Activated T-cell treated with anti-CD3 and anti-CD28 coated beads for 24 hours (primary cell): ENCODE data around the gene TLK1.
A peak's percentile ranks its signal among the peaks of the same experiment; 100 is the strongest.

Experiments used
- DNase-seq: peaks from one replicate; pipeline ENCODE4 v3.0.0-alpha.2; 2020; ENCODE audit warnings: low read depth

TLK1 gene

DNA sequence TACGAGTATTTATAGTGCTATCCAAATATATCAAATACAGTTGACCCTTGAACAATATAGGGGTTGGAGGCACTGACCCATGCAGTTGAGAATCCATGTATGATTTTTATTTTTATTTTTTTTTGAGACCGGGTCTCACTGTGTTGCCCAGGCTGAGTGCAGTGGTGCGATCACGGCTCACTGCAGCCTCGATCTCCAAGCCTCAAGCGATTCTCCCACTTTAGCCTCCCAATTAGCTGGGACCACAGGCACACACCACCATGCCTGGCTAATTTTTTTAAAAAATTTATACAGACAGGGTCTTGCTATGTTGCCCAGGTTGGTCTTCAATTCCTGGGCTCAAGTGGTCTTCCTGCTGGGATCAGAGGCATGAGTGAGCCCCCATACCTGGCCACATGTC lies 161.0 kb downstream of the TLK1 start:
- no peak for DNase-seq

DNA sequence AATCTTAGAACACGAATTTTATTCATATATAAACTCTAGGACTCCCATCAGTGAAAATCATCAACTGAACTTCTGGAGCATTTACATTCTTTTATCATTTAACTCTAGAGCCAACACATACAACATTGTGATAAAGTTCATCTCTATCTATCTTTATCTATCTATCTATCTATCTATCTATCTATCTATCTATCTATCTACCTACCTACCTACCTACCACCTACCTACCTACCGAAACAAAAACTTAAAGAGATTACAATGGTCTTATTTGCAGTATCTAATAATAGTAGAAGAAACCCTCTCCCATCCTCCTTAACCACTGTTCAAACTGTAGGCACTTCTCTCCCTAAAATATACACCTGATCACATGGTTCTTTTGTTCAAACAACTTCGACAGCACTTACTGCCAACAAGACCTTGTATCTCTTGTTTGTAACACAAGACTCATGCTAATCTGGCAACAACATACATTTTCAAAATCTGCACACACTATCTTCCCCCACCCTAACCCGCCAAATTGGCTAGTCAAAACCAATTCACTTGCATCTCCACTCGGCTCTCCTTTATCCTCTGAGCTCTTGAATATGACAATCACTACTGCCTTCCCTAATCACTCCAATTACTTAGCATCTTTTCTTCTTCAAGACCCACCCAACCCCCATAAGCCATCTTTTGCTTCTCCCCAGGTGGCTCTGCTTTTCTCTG lies 162.6 kb downstream of the TLK1 start:
- DNase-seq = no peak

DNA sequence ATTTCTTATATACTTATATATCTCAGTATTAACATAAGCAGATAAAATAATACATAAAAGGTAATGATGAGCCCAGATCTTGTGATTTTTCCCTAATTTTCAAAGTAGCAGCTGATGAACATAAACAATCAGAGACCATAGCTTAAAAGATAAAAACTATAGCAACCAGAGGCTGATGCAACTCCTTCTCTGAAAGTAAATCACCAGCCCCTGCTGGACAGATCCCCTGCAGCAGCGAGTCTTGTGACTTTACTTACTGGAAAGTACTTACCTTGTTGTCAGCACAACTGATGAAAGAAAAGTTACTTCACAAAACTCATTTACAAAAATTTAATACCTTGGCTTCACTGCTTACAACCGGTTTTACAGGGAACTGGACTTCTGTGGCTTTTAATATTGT lies 164.4 kb downstream of the TLK1 start:
- no peak for DNase-seq

DNA sequence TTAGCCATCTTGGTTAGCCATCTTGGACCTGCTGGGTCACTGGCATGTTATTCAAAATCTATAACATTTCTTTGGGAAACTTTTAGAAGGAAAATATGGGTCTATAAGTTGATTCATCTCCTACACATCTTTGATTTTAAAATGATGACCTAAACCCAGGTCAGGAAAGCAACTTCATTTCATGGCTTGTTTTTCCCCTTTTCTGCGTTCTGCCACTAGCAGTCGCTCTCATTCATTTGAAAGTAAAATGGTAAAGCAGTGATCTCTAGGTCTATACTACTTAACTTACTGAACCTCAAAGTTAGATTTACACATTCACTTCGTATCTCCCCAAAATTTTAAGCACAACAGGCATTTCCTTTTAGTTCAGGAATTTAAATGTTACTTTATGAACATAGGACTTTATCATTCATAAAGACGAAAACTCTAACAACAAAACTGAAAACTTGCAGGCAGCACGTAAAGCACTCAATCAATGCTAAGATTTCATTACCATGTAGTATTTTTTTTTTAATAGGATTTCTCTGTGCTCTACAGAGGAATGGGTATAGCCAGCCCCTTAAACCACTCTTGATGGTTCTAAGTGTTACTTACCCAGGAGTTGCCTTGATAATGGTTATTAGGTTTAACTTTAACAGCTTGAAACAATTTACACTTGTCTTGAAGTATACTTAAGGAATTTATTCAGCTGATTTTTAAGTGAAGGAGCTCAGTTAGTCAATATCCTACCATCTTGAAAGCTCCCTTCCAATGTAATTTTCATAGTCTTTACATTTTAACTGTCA lies 169.1 kb downstream of the TLK1 start:
- no peak for DNase-seq

DNA sequence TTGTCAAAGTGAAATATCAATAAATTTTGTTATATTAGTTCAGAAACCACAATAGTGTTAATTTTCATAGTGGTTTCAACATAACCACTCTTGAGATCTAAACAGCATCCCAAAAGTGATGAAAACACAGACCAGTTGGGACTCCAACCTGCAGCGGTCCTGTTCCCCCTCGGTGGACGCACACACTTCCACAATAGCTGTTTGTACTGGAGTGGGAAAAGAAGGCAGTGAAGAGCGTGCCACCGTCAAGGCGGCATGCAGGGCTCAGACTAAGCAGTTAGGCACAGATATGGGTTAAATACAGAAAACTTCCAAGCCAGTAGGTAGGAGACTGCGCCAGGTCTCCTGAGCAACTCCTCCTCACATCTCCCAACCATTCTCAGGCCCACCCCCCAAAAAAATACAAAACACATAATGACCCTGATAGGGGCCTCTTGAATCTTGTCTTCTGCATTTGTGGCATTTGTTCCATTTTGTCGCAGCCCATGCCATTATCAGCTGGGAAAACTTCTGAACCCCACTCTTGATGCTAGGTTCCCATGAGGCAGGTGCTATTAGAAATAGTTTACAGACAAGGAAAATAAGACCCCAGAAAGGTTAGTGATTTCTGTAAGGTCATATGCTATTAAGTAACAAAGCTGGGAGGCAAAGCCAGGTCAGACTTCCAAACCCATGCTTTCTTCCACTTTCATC lies 174.0 kb downstream of the TLK1 start:
- no peak for DNase-seq

DNA sequence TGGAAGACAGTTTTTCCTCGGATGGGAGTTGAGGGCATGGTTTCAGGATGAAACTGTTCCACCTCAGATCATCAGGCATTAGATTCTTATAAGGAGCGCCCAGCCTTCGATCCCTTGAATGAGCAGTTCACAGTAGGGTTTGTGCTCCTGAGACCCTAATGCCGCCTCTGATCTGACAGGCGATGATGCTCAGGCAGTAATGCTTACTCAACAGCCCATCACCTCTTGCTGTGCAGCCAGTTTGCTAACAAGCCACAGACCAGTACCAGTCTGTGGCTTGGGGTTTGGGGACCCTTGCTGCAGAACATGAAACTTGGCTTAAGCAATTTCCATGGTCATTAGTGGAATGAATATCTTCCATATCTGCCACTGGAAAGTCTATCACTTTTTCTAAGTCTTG lies 175.3 kb downstream of the TLK1 start:
- no peak for DNase-seq

DNA sequence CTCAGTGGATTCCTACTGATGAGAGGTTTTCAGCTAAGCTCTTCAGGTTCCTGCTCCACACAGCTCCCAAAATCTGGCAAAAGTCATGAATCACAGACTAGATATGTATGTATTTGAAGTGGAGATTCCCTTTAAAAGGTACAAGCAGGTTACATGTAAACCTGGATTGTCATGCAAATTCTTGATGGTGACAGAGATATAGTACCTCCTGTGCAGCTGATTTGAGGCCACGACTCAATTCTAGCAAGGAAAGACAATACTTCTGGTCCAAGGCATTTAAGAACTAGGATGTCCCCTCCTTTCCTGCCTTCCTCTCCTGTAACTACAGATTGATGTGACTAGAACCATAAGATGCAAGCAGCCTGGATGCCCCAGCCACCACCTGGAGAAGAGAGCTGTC lies 176.6 kb downstream of the TLK1 start:
- DNase-seq = no peak

DNA sequence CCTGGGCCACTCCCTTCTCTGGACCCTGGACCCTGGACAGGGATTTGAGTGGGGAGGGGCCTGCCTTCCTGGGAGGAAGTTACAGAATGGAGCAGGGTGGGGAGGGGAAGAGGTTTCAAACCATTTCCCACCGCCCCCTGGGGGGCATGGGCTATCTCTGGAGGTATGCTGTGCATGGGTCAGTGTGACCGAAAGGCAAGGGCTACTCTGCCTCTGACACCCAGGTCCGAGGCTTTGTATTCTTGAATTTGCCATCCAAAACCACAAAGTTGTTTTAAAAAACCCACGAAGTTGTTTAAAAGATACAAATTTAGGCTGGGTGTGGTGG lies 184.8 kb downstream of the TLK1 start:
- no peak for DNase-seq

DNA sequence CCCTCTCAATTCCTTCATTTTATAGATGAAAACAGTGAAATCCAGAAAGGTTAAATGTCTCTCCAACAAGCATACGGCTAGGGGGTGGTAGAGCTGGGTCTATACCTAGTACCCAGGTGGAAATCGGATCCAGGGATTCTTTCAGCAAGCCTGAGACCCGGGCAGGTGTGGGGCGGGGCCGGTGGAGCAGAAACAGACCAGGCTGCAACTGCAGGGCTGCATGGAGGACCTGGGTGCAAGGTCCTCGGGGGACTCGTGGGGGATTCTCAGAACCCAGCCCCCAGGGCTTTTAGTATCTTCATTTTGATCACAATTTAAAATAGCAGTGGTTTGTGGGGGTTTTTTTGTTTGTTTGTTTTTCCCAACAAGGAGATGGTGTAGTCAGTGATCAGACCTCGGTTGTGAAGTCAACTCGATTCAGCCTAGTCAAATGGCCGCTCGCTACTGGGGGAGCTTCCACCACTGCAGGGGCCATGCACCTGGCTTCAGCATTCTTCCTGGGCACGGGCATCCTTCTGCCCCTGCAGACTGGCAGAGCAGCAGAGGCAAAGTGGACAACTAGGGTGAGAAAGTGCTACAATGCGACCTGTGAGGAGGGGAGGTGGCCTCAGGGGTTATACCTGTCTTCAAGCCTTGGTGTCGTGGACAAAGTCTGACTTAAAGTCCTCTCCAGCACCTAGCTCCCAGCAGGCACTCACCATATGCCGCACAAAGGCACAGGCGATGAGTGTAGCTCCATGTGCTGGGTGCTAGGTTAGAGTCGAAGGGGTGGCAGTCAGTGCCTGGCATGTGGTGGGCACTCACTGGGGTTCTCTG lies 185.4 kb downstream of the TLK1 start:
- no peak for DNase-seq

DNA sequence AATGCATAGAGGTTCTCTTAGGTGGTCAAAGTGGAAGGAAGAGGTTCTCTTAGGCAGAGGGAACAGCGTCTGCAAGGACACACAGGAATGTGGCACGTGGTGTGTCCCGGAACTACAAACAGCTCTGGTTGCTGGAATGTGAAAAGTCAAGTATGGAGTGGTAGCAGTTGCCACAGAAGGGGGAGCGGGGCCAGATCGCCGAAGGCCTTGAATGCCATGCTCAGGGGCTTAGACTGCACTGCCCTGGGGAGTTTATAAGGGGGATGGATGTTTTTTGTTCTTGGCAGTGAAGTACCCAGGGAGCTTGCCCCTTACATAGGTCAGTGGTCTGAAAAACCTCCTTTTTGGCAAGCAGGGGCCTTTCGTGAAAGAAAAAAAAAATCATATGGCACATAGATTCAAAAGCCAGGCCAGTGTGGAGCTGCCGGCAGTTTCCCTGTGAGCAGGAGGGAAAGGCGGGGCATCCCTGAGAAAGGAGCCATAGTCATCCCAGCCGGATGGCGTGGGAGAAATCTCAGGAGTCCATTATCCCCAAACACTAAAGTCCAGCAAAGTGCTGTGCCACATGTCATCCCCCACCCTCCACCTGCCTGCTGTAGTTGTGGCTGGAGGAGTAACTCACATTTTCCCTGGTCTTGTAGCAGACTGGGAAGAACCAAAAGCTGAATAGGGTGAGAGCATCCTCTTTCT lies 186.2 kb downstream of the TLK1 start:
- DNase-seq = no peak

DNA sequence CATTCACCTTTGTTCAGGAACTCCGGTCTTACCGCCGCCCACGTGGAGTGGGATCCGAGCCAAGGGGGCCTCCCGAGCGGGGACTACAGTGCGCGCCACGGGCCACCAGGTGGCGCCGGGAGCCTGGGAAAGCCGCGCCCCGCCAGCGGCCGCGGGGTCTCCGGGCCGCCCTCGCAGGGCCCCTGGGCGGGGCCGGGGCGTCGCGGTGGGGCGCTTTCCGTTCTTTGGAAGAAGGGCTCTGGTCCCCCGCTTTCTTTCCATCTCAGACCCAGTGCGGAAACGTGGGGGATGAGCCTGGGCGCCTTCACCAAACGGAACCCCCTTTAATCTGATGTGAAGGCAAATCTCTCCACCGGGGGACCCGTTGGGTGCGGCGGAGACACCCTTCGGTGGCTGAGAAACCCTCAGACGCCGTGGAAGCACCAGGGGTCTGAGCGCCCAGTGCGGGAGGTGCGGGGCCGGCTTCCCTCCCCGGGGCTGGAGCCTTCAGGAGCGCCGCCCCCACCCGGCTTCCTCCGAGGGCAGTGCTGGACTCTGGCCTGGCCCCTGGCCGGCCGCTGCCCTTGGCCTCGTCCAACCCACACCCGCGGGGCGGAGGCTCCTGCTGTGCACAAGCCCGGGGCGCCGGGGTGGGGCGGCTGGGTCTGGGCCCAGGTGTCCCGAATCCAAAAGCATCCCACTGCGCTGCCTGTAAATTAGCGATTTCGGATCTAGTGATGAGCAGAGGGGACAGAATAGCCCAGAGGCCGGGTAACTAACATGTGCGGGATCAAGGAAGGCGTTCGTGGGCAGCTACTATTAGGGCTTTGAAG lies 187.0 kb downstream of the TLK1 start:
- peak; percentile 84 for DNase-seq

DNA sequence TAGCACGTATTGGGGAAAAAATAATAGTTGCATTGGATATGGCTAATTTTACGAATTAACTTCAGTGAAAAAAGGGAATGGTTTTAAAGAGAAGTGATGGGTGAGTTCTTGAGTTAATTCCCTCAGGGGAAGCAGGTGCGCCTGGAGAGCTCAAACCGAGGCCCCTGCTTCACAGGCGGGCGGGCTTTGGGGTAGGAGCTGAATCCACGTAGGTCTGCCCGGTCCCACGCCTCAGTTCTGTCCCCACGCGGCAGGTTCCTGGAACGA lies 187.5 kb downstream of the TLK1 start:
- no peak for DNase-seq

DNA sequence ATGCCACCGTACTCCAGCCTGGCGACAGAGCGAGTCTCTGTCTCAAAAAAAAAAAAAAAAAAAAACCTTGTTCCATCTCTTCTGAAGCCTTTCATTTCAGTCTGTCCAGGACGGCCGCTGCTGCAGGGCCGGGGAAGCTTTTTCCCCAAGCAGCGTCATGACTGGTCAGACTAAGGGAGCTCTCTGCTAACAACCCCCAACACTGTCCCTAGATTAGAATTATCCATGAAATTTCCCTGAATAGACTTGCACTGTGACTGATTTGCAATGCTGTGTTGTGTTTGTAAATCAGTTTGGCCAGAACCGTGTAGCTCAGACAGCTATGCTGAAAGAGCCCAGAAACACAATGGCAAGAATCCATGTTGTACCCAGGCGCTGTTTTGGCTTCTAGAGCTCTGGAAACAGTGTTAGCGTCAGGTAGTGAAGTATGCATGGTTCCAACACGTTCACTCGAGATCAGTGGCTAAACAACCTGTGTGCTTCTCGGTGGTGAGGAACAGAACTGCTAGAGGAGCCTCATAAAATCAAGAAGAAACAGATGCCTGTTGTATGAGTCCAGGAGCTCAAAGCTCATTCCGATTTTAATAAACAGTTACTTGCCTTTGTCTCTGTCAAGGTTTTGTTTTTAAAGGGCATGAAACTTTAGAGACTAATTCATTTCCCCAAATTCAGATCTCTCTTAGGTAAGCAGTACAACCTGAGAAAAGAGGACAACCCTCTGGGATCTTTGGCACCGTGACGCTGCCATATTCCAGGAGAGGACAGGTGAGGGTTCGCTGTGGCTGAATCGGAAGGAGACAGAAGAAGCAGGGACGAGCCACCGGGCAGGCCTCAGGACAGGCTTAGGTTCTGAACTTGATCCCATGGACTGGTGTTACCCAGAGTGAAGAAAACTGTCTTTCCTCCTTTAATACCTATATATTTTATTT lies 188.1 kb downstream of the TLK1 start:
- no peak for DNase-seq

DNA sequence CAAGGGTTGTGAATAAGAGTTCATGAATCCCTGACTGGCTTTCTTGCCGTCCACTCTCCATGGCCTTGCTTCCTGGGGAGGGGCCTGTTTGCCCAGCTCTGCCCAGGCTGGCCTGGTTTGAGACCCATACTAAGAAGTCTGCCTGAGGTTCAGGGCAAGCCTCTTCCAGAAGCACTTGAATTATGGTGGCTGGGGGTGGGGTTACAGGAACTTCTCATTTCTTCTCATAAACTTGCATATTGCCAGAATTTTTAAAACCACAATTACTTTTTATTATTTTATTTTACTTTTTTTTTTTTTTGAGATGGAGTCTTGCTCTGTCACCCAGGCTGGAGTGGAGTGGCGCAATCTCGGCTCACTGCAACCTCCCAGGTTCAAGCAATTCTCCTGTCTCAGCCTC lies 189.6 kb downstream of the TLK1 start:
- DNase-seq = no peak

DNA sequence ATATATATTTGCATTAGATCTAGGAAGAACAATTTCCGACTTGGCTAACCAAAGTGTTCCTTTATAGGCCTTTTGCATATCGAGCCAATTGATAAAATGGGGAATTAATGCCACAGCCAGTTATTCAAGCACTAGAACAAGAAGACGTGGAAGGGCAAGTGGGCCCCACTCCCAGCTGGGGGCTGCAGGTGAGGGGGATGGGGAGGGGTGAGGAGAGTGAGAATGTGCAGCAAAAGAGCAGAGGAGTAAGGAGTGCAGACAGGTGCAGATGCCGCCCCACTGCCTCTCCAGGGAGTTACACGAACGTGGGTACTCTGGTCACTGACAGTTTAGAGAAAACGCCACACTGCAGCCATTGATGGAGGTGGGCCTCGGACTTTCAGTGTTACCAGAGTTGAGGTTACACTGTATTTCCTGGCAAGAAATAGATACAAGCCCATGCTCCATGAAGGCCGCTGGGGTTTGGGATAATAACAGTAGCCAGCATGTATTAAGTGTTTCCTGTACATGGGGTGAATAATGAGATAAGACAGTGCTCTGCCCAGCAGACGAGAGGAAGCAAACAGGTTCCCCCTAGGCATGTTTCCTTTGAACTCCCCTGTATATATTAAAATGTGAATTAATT lies 190.7 kb downstream of the TLK1 start:
- DNase-seq = no peak

DNA sequence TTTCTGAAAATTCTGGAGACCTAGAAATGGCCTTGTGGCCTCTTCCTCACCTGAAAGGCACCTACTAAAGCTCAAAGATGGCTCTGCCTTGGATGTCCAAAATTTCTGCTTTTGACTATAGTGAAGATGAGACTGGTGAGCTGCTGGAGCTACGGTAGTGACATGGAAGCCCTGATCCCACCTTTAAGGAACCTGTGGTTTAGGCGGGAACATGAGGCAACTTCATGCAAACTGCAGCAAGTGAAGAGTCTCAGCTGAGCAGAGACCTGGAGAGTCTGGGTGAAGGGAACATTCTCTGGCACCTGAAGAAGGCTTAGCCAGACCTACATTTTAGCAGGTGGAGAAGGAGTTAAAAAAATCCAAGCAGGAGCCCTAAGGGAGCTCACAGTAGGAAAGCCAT lies 191.7 kb downstream of the TLK1 start:
- no peak for DNase-seq

DNA sequence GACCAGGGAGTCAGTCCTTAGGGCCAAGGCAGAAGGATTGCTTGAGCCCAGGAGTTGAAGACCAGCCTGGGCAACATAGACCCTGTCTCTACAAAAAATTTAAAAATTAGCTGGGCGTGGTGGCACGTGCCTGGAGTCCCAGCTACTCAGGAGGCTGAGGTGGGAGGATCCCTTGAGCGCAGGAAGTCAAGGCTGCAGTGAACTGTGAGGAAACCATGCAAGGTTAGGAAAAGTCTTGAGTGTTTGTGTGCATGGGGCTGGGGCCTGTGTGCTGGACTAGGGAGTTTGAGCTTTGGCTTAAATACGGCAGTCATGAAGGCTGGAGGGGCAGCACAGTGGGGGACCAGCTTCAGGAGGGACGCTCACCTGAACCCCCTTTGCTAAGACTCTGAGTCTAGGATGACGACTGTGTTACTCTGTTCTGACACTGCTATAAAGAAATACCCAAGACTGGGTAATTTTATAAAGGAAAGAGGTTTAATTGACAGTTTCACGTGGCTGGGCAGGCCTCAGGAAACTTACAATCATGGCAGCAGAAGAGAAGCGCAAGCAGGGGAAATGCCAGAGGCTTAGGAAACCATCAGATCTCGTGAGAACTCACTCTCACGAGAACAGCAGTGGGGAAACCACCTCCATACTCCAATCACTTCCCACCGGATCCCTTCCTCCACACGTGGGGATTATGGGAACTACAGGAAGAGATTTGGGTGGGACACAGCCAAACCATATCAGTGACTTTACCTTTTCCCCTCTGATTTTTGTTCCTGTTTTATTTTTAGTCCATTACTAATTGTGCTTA lies 192.3 kb downstream of the TLK1 start:
- DNase-seq = no peak

DNA sequence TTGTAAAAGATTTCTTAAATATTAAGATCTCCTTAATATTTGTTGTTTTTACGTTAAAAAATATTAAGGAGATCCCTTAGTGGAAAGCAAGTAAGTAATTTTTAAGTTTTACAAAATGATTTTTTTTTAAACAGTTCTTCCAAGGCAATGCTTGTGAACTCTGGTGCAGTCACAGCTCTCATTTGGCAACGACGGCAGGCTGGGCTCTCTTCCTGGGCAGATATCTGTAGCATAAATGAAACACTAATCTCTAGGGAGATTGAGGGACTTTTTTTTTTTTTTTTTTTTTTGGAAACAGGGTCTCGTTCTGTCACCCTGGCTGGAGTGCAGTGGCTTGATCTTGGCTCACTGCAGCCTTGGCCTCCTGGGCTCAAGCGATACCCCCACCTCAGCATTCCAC lies 193.1 kb downstream of the TLK1 start:
- DNase-seq = no peak
